ENCODE results near the gene SLC6A1. TPM values are rescaled to one million over a fixed set of nuclear protein-coding genes. Genes with fewer than 3 reads are reported as not detected.

SLC6A1 gene
- total RNA-seq, 6 experiments from 2014 or later = 14.5 to 70.1 (median 37.3) TPM

- DNase-seq (no peak), ATAC-seq (no peak)
- TF ChIP-seq POLR2A (IDR thresholded peaks at IDR 0.05) = no peak
- no peak for TF ChIP-seq CTCF (IDR thresholded peaks at IDR 0.05)
- Histone ChIP-seq H3K9me3 (no peaks in the 10 kb centered on the region), H3K27me3 (no peaks in the 10 kb centered on the region), H3K4me3 (no peak overlapping the region), H3K27ac (no peak overlapping the region), H3K4me1 (no peaks in the 10 kb centered on the region), H3K36me3 (no peaks in the 10 kb centered on the region)
- WGBS (ENCODE audit: insufficient coverage, low coverage, low lambda C conversion rate, missing lambda C conversion rate) = 69% methylated on average over 8 of the region's 8 CpGs
- intact Hi-C loops (cut with DNase I) = loop anchor here in 1 of 2 donors (10.0 kb wide), 1 partner anchor 299 kb away; no protein-coding TSS in a partner anchor
Observed at GRCh38 chr3:11053926-11054503, 61.5 kb downstream of the SLC6A1 start.

- ATAC-seq = no peak
- no peak for DNase-seq
- WGBS (ENCODE audit: insufficient coverage, low coverage, low lambda C conversion rate, missing lambda C conversion rate) = 68% methylated on average over 14 of the region's 17 CpGs
Observed at GRCh38 chr3:11054739-11055438, 62.3 kb downstream of the SLC6A1 start.

GRCh38 chr3:11055496-11055895 lies 62.9 kb downstream of the SLC6A1 start:
- Histone ChIP-seq H3K27me3 (no peaks in the 10 kb centered on the region), H3K9me3 (no peaks in the 10 kb centered on the region), H3K27ac (no peak overlapping the region), H3K36me3 (no peaks in the 10 kb centered on the region), H3K4me3 (no peak overlapping the region), H3K4me1 (no peaks in the 10 kb centered on the region)
- no peak for DNase-seq
- TF ChIP-seq POLR2A (IDR thresholded peaks at IDR 0.05) (no peak), CTCF (IDR thresholded peaks at IDR 0.05) (no peak)
- 75% methylated on average over 2 of the region's 10 CpGs for WGBS (ENCODE audit: insufficient coverage, low coverage, low lambda C conversion rate, missing lambda C conversion rate)
- ATAC-seq = no peak
- intact Hi-C loops (cut with DNase I) = loop anchor here in 1 of 2 donors (10.0 kb wide), 1 partner anchor 301 kb away; no protein-coding TSS in a partner anchor

More at GRCh38 chr3:11054739-11055438, 62.3 kb downstream of the SLC6A1 start:
- Histone ChIP-seq H3K36me3 (no peaks in the 10 kb centered on the region), H3K27ac (no peak overlapping the region), H3K27me3 (no peaks in the 10 kb centered on the region), H3K4me3 (no peak overlapping the region), H3K9me3 (no peaks in the 10 kb centered on the region), H3K4me1 (no peaks in the 10 kb centered on the region)
- intact Hi-C loops (cut with DNase I) = loop anchor here in 1 of 2 donors (10.0 kb wide), 1 partner anchor 300 kb away; no protein-coding TSS in a partner anchor
- TF ChIP-seq CTCF (IDR thresholded peaks at IDR 0.05) (no peak), POLR2A (IDR thresholded peaks at IDR 0.05) (no peak)

- no peak for TF ChIP-seq POLR2A (IDR thresholded peaks at IDR 0.05)
- no peak for TF ChIP-seq CTCF (IDR thresholded peaks at IDR 0.05)
- no peak overlapping the region for H3K27ac ChIP-seq
- no peak for DNase-seq
- no peaks in the 10 kb centered on the region for H3K27me3 ChIP-seq
- H3K9me3 ChIP-seq = no peaks in the 10 kb centered on the region
- intact Hi-C loops (cut with DNase I) = loop anchor here in 1 of 2 donors (10.0 kb wide), 1 partner anchor 302 kb away; no protein-coding TSS in a partner anchor
- WGBS (ENCODE audit: insufficient coverage, low coverage, low lambda C conversion rate, missing lambda C conversion rate) = 0% methylated on average over 1 of the region's 8 CpGs
- ATAC-seq = no peak
- no peaks in the 10 kb centered on the region for H3K36me3 ChIP-seq
- H3K4me1 ChIP-seq = no peaks in the 10 kb centered on the region
- H3K4me3 ChIP-seq = no peak overlapping the region
Observed at GRCh38 chr3:11056531-11057050, 64.0 kb downstream of the SLC6A1 start.
